ENCODE measurements around the gene MDM2.

DNA sequence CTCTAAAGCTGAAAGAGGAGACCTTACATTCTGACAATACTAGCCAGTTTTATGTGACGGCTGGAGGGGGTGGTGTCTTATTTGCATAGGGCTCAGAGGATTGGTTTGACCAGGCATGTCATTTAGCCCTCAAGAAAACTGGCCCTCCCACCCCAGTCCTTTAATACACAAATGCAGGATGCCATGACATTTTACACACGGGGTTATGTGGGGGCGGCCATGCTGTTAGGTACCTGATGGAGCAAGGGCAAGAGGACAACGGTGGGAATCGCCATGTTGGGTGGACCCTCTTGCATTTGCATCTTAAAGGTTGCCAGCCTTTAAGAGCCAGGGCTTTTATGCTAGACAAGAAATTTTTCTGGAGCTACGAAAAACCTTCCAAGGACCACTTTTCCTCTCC, 23.3 kb downstream of the MDM2 start:
- TF ChIP-seq, protein P1, sequence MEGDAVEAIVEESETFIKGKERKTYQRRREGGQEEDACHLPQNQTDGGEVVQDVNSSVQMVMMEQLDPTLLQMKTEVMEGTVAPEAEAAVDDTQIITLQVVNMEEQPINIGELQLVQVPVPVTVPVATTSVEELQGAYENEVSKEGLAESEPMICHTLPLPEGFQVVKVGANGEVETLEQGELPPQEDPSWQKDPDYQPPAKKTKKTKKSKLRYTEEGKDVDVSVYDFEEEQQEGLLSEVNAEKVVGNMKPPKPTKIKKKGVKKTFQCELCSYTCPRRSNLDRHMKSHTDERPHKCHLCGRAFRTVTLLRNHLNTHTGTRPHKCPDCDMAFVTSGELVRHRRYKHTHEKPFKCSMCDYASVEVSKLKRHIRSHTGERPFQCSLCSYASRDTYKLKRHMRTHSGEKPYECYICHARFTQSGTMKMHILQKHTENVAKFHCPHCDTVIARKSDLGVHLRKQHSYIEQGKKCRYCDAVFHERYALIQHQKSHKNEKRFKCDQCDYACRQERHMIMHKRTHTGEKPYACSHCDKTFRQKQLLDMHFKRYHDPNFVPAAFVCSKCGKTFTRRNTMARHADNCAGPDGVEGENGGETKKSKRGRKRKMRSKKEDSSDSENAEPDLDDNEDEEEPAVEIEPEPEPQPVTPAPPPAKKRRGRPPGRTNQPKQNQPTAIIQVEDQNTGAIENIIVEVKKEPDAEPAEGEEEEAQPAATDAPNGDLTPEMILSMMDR (IDR thresholded peaks at IDR 0.05): no peak
- no peak for TF ChIP-seq POLR2A (IDR thresholded peaks at IDR 0.05)
- no peak for TF ChIP-seq POLR2AphosphoS5 (IDR thresholded peaks at IDR 0.05)
